DND-41 (cell line): ENCODE data around the gene TREML1.

Experiments used
- ATAC-seq: fragments of 200-7000 bp; cut with Tn5 transposase; 3 replicates; pipeline ENCODE4 v1.9.1; 2021; ENCODE audit warnings: low read depth; ENCODE audit not compliant: insufficient read depth
- DNase-seq: peaks from one replicate; pipeline ENCODE4 v3.0.0-alpha.2; 2020
- H2AFZ ChIP-seq: 2 replicates; pipeline ENCODE4 v1.6.0; 2012; ENCODE audit warnings: low read depth, low read length
- H3K27ac ChIP-seq: 2 replicates; pipeline ENCODE4 v1.5.1; 2012; ENCODE audit warnings: low read length, inconsistent platforms
- H3K27me3 ChIP-seq: fragments of 200-600 bp; sonication (generic); 2 replicates; pipeline ENCODE4 v1.6.0; 2012; ENCODE audit warnings: low read length, mild to moderate bottlenecking, inconsistent platforms; ENCODE audit not compliant: insufficient read depth, poor library complexity
- H3K36me3 ChIP-seq: 2 replicates; pipeline ENCODE4 v1.5.1; 2012; ENCODE audit warnings: low read length, inconsistent platforms; ENCODE audit not compliant: insufficient read depth
- H3K4me1 ChIP-seq: 2 replicates; pipeline ENCODE4 v1.5.1; 2012; ENCODE audit warnings: mild to moderate bottlenecking, low read length; ENCODE audit not compliant: insufficient read depth
- H3K4me2 ChIP-seq: 2 replicates; pipeline ENCODE4 v1.6.0; 2012; ENCODE audit warnings: mild to moderate bottlenecking, moderate library complexity, low read length, inconsistent platforms; ENCODE audit not compliant: insufficient read depth
- H3K4me3 ChIP-seq, 2 experiments: fragments of 200-600 bp in 1 of 2; shearing (Covaris generic) in 1 of 2; 2 replicates each; pipeline ENCODE4 v1.5.1; 2012 to 2016; ENCODE audit warnings: inconsistent platforms in 2 of 2, low read length in 2 of 2, mild to moderate bottlenecking in 2 of 2, low read depth in 1 of 2, moderate library complexity in 1 of 2
- H3K79me2 ChIP-seq: 2 replicates; pipeline ENCODE4 v1.6.0; 2012; ENCODE audit warnings: low read length, inconsistent platforms; ENCODE audit not compliant: insufficient read depth
- H3K9ac ChIP-seq: 2 replicates; pipeline ENCODE4 v1.6.0; 2012; ENCODE audit warnings: low read depth, mild to moderate bottlenecking, inconsistent platforms, low read length, moderate library complexity
- H3K9me3 ChIP-seq: 2 replicates; pipeline ENCODE4 v1.5.1; 2012; ENCODE audit warnings: low read length, moderate library complexity, mild to moderate bottlenecking, inconsistent platforms; ENCODE audit not compliant: insufficient read depth, severe bottlenecking
- H4K20me1 ChIP-seq: 2 replicates; pipeline ENCODE4 v1.6.0; 2012; ENCODE audit warnings: low read length; ENCODE audit not compliant: insufficient read depth
- CTCF ChIP-seq: IDR thresholded peaks from 2 replicates; pipeline ENCODE4 v1.5.1; 2012; ENCODE audit warnings: borderline replicate concordance, low read length, moderate library complexity, mild to moderate bottlenecking; ENCODE audit not compliant: poor library complexity, severe bottlenecking; ENCODE audit errors: extremely low read depth
- EZH2 ChIP-seq: IDR thresholded peaks from 3 replicates; pipeline ENCODE4 v1.6.1; 2012; ENCODE audit warnings: borderline replicate concordance, low read depth, mild to moderate bottlenecking, moderate library complexity, low read length, inconsistent platforms; ENCODE audit not compliant: severe bottlenecking

TREML1 gene

GRCh38 chr6:41182069-41183034 is 28.2 kb upstream of the TREML1 start:
- Histone ChIP-seq H3K9me3 (no peaks in the 10 kb centered on the region), H3K9ac (no peak overlapping the region), H3K4me3 (no peak overlapping the region), H3K4me2 (no peak overlapping the region), H4K20me1 (no peaks in the 10 kb centered on the region), H3K27ac (no peak overlapping the region), H3K4me1 (peaks cover 12% of the 10 kb centered on the region; the same call in 1 of the 2 replicates), H2AFZ (peak overlapping the region; percentile 9; the same call in 1 of the 2 replicates), H3K36me3 (no peaks in the 10 kb centered on the region), H3K79me2 (no peaks in the 10 kb centered on the region), H3K27me3 (no peaks in the 10 kb centered on the region)
- ATAC-seq (peak; percentile 94), DNase-seq (peak; percentile 73)
- no peak for TF ChIP-seq EZH2
- peak; percentile 89 for TF ChIP-seq CTCF

- no peak overlapping the region for H3K9ac ChIP-seq
- no peak overlapping the region for H3K27ac ChIP-seq
- TF ChIP-seq EZH2 (no peak), CTCF (no peak)
- H3K79me2 ChIP-seq, result no peaks in the 10 kb centered on the region
- no peaks in the 10 kb centered on the region for H3K9me3 ChIP-seq
- H3K4me1 ChIP-seq, result peaks cover 12% of the 10 kb centered on the region; the same call in 1 of the 2 replicates
- no peaks in the 10 kb centered on the region for H4K20me1 ChIP-seq
- no peak for ATAC-seq
- H2AFZ ChIP-seq, result peak overlapping the region; percentile 9; the same call in 1 of the 2 replicates
- no peak overlapping the region for H3K4me2 ChIP-seq
- no peaks in the 10 kb centered on the region for H3K36me3 ChIP-seq
- no peak for DNase-seq
- H3K4me3 ChIP-seq, result no peak overlapping the region
- H3K27me3 ChIP-seq, result no peaks in the 10 kb centered on the region
Measured at GRCh38 chr6:41181566-41181965, 27.4 kb upstream of the TREML1 start.

DNA sequence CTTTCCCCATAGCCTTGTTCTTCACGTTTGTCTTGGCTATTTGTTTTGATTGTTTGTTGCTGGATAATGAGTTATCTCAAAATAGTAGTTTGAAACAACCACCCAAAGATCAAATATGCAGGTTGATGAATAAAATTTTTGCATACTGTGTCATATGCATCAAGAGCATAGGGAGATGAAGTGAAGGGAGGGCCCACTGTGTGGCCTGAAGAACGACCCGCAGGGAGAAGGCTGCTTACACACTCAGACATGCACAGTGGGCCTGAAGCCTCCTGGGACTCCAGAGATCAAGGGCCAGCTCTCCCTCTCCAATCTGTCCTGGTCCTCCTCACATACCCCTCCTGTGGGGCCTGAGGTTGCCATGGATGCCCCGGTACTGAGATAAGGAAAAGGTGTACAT is 25.0 kb upstream of the TREML1 start:
- Histone ChIP-seq H3K27ac (no peak overlapping the region), H3K27me3 (no peaks in the 10 kb centered on the region), H3K36me3 (no peaks in the 10 kb centered on the region), H2AFZ (no peak overlapping the region), H3K4me3 (no peak overlapping the region), H4K20me1 (no peaks in the 10 kb centered on the region), H3K4me1 (0 out of 2 replicates have a peak, but pooled peaks cover 12% of the 10 kb centered on the region), H3K4me2 (no peak overlapping the region), H3K79me2 (no peaks in the 10 kb centered on the region), H3K9me3 (no peaks in the 10 kb centered on the region), H3K9ac (no peak overlapping the region)
- DNase-seq (no peak), ATAC-seq (no peak)
- TF ChIP-seq EZH2 (no peak), CTCF (no peak)
